ENCODE results near the gene ZBTB8OS. TPM values are rescaled to one million over a fixed set of nuclear protein-coding genes. Genes with fewer than 3 reads are reported as not detected.

ZBTB8OS gene
- total and polyA plus RNA-seq, 2 donors (not counting 3 experiments of a cell fraction or from before 2014, with no cell fraction given): 28.3 to 38.0 TPM

DNA sequence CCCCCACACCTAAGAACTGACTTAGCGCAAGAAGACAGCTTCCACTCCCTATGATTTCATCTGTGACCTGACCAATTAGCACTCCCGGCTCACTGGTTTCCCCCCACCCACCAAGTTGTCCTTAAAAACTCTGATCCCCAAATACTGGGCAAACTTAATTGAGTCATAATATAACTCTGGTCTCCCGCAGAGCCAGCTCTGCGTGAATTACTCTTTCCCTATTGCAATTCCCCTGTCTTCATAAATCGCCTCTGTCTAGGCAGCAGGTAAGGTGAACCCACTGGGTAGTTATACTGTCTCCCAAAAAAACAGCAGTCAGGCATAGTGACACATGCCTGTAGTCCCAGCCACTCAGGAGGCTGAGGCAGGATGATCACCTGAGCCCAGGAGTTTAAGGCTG lies 36.9 kb downstream of the ZBTB8OS start:
- ChIA-PET CTCF (interaction anchor here (0.7 to 2.6 kb wide), 2 partner anchors 11 to 93 kb away, joined by 3 to 8 read pairs; no protein-coding TSS in a partner anchor), POLR2A (no interaction called here)
- H3K4me3 ChIP-seq (replicated peaks in 1 of 3; ENCODE audit: insufficient read depth in 1 of 3, low read depth in 1 of 3, low read length in 3 of 3): no peak overlapping the region
- no peak overlapping the region for H3K9ac ChIP-seq (replicated peaks; ENCODE audit: extremely low read depth, insufficient read depth, low read length)
- dilution Hi-C loops (cut with MboI; ENCODE audit: extremely low pct_ligation_motif_present, low sequenced_read_pairs) (no loop called here), intact Hi-C loops (cut with micrococcal nuclease) (loop anchor here (2.0 kb wide), 2 partner anchors 37 to 165 kb away; partner anchors contain the start of genes RBBP4 and ZBTB8OS)
- no peaks in the 10 kb centered on the region for H3K79me2 ChIP-seq (ENCODE audit: control insufficient read depth, insufficient read depth, low read length)
- no peak for DNase-seq (ENCODE audit: low read depth, low spot score)
- TF ChIP-seq JUN (IDR thresholded peaks at IDR 0.05; ENCODE audit: borderline replicate concordance, insufficient read depth, insufficient read length, low read depth) (no peak), EZH2 (IDR thresholded peaks at IDR 0.05; ENCODE audit: borderline replicate concordance, low read depth, low read length, severe bottlenecking) (no peak), POLR2AphosphoS5 (IDR thresholded peaks at IDR 0.05; ENCODE audit: insufficient read depth, low read depth, low read length) (no peak), POLR2A (IDR thresholded peaks at IDR 0.05; ENCODE audit: low read depth, low read length) (no peak), GATA2 (IDR thresholded peaks at IDR 0.05; ENCODE audit: insufficient read depth, insufficient read length, low read depth, low read length) (no peak), MYC (IDR thresholded peaks at IDR 0.05; ENCODE audit: low read depth, low read length) (no peak), FOS (IDR thresholded peaks at IDR 0.05; ENCODE audit: borderline replicate concordance, insufficient read depth, low read length) (no peak)
- TF ChIP-seq, protein P1, sequence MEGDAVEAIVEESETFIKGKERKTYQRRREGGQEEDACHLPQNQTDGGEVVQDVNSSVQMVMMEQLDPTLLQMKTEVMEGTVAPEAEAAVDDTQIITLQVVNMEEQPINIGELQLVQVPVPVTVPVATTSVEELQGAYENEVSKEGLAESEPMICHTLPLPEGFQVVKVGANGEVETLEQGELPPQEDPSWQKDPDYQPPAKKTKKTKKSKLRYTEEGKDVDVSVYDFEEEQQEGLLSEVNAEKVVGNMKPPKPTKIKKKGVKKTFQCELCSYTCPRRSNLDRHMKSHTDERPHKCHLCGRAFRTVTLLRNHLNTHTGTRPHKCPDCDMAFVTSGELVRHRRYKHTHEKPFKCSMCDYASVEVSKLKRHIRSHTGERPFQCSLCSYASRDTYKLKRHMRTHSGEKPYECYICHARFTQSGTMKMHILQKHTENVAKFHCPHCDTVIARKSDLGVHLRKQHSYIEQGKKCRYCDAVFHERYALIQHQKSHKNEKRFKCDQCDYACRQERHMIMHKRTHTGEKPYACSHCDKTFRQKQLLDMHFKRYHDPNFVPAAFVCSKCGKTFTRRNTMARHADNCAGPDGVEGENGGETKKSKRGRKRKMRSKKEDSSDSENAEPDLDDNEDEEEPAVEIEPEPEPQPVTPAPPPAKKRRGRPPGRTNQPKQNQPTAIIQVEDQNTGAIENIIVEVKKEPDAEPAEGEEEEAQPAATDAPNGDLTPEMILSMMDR (IDR thresholded peaks at IDR 0.05; ENCODE audit: extremely low read depth in 1 of 2, insufficient read depth in 1 of 2, low read depth in 1 of 2, low read length in 2 of 2): no peak
- TF ChIP-seq, protein P2, sequence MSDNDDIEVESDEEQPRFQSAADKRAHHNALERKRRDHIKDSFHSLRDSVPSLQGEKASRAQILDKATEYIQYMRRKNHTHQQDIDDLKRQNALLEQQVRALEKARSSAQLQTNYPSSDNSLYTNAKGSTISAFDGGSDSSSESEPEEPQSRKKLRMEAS (IDR thresholded peaks at IDR 0.05; ENCODE audit: insufficient read depth, insufficient read length): no peak
- no peak overlapping the region for H3K4me2 ChIP-seq (ENCODE audit: insufficient read depth, low read length)
- H3K27ac ChIP-seq (ENCODE audit: insufficient read depth, low read depth, low read length): no peak overlapping the region
- no peaks in the 10 kb centered on the region for H3K27me3 ChIP-seq (ENCODE audit: control insufficient read depth in 2 of 2, insufficient read depth in 2 of 2, low read length in 2 of 2)
- H4K20me1 ChIP-seq (replicated peaks; ENCODE audit: control insufficient read depth, extremely low read depth, insufficient read depth, low read length): no peaks in the 10 kb centered on the region
- H3K9me1 ChIP-seq (replicated peaks; ENCODE audit: control insufficient read depth, extremely low read depth, insufficient read depth, low read length): no peaks in the 10 kb centered on the region
- no peaks in the 10 kb centered on the region for H3K9me3 ChIP-seq (replicated peaks; ENCODE audit: control insufficient read depth, insufficient read depth, low read length)
- H3K36me3 ChIP-seq (ENCODE audit: control insufficient read depth in 2 of 2, extremely low read depth in 1 of 2, insufficient read depth in 2 of 2, low read length in 2 of 2): no peaks in the 10 kb centered on the region
- no peak for FAIRE-seq
- no peaks in the 10 kb centered on the region for H3K4me1 ChIP-seq (ENCODE audit: control insufficient read depth, extremely low read depth, insufficient read depth, low read length)
- BruUV-seq (replicated peaks): no TSS peak
- H2AFZ ChIP-seq (ENCODE audit: low read depth, low read length): no peak overlapping the region
